Panc1 (cell line): ENCODE data around the gene LMAN2L. TPM values are rescaled to one million over a fixed set of nuclear protein-coding genes. Genes with fewer than 3 reads are reported as not detected.

ENCODE experiments used
- ATAC-seq: fragments of 200-7000 bp; cut with Tn5 transposase; 2 replicates; pipeline ENCODE4 v1.9.1; 2020; ENCODE audit warnings: mild to moderate bottlenecking, moderate library complexity
- BruUV-seq: library from RNA; stranded (reverse); fragments of 400-500 nt; replicated peaks from 2 replicates; lab custom pipeline; 2021; lab: Mats Ljungman, UMichigan
- CTCF ChIA-PET: fragments of 300-600 bp; sonication (Branson Sonifier 250); formaldehyde crosslinking; loops from one replicate; lab custom pipeline; 2022; ENCODE audit warnings: antibody characterized with exemption; lab: Charles Lee
- POLR2A ChIA-PET: fragments of 300-600 bp; sonication (Branson Sonifier 250); formaldehyde crosslinking; loops from one replicate; lab custom pipeline; 2022; ENCODE audit warnings: antibody characterized with exemption; lab: Charles Lee
- DNase-seq: peaks from one replicate; pipeline ENCODE4 v3.0.0-alpha.2; 2010; ENCODE audit warnings: low read depth, low spot score
- H3K27ac ChIP-seq: 2 replicates; pipeline ENCODE4 v1.5.1; 2011; ENCODE audit warnings: mild to moderate bottlenecking, low read length, inconsistent platforms
- H3K27me3 ChIP-seq: fragments of 200-500 bp; sonication (Bioruptor generic); 2 replicates; pipeline ENCODE4 v1.6.0; 2014; ENCODE audit warnings: low read length, inconsistent platforms; ENCODE audit not compliant: control insufficient read depth, insufficient read depth
- H3K36me3 ChIP-seq: fragments of 200-500 bp; sonication (Bioruptor generic); 2 replicates; pipeline ENCODE4 v1.5.1; 2014; ENCODE audit warnings: inconsistent platforms, mild to moderate bottlenecking, low read length, moderate library complexity; ENCODE audit not compliant: control insufficient read depth, insufficient read depth
- H3K4me1 ChIP-seq: 2 replicates; pipeline ENCODE4 v1.5.1; 2011; ENCODE audit warnings: inconsistent platforms, mild to moderate bottlenecking, low read length, moderate library complexity; ENCODE audit not compliant: control insufficient read depth, insufficient read depth
- H3K4me3 ChIP-seq, 2 experiments: 2 replicates each; pipeline ENCODE4 v1.5.1; 2011 to 2012; ENCODE audit warnings: low read depth in 2 of 2, low read length in 2 of 2, mild to moderate bottlenecking in 2 of 2, inconsistent platforms in 1 of 2, moderate library complexity in 1 of 2
- H3K9me3 ChIP-seq: fragments of 200-500 bp; sonication (Bioruptor generic); 2 replicates; pipeline ENCODE4 v1.5.1; 2014; ENCODE audit warnings: low read depth, mild to moderate bottlenecking, inconsistent platforms, low read length, moderate library complexity; ENCODE audit not compliant: control insufficient read depth, insufficient read depth
- POLR2AphosphoS5 ChIP-seq: IDR thresholded peaks from 2 replicates; pipeline ENCODE4 v1.6.1; 2012; ENCODE audit warnings: mild to moderate bottlenecking, low read depth, low read length, moderate library complexity
- SIN3A ChIP-seq: IDR thresholded peaks from 2 replicates; pipeline ENCODE4 v1.6.1; 2012; ENCODE audit warnings: low read depth, mild to moderate bottlenecking, low read length, moderate library complexity, borderline replicate concordance; ENCODE audit not compliant: insufficient read depth
- TCF7L2 ChIP-seq: IDR thresholded peaks from 2 replicates; pipeline ENCODE4 v1.6.1; 2011; ENCODE audit warnings: mild to moderate bottlenecking, low read depth, low read length, inconsistent platforms
- in situ Hi-C: cut with HindIII; loops from 2 replicates; pipeline ENCODE4 v1.10.0; 2016; ENCODE audit warnings: low sequenced_read_pairs, low pct_unique_long_range_greater_than_20kb
- intact Hi-C: fragments of 100-400 bp; cut with micrococcal nuclease; formaldehyde crosslinking; loops from one replicate; pipeline ENCODE4 v1.10.0; 2022; ENCODE audit not compliant: unreplicated experiment
- total RNA-seq: library from RNA; stranded (reverse); gene quantifications from one replicate; pipeline ENCODE4 v1.2.1, GENCODE V29; 2021; ENCODE audit not compliant: unreplicated experiment
- TF ChIP-seq, protein P1 (sequence below): fragments of 450-650 bp; IDR thresholded peaks from 2 replicates; pipeline ENCODE4 v1.5.1; 2017; ENCODE audit warnings: mild to moderate bottlenecking
- TF ChIP-seq, protein P2 (sequence below), 2 experiments: IDR thresholded peaks; 2 replicates each; pipeline ENCODE4 v1.6.1; 2011 to 2012; ENCODE audit warnings: low read depth in 2 of 2, control low read depth in 1 of 2, low read length in 1 of 2, mild to moderate bottlenecking in 1 of 2, moderate library complexity in 1 of 2; ENCODE audit not compliant: insufficient read depth in 1 of 2

LMAN2L gene
- total RNA-seq, 1 experiment from 2014 or later = 31.5 TPM

DNA sequence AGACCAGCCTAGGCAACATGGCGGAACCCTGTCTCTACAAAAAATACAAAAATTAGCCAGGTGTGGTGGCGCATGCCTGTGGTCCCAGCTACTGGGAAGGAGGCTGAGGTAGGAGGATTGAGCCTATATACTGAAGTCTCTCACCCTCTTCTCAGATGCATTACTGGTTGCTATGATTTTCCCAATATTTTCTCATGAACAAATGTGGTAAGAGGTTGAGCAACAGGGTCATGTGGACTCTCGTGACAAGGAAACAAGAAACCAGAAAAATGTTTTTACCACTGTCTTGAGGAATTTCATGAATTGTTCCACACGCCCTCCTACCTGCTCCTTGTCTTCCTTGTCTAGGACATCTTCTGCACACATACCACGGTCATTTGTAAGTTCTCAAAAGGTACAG is 12.4 kb downstream of the LMAN2L start:
- H3K4me1 ChIP-seq = no peaks in the 10 kb centered on the region
- H3K36me3 ChIP-seq = peaks cover 5% of the 10 kb centered on the region; the same call in 1 of the 2 replicates
- ChIA-PET POLR2A (no interaction called here), CTCF (no interaction called here)
- ATAC-seq (no peak), DNase-seq (no peak)
- TSS peak; percentile 28 for BruUV-seq
- TF ChIP-seq TCF7L2 (no peak), SIN3A (no peak), POLR2AphosphoS5 (no peak)
- H3K27ac ChIP-seq = no peak overlapping the region
- H3K9me3 ChIP-seq = no peaks in the 10 kb centered on the region
- no peak overlapping the region for H3K4me3 ChIP-seq
- intact Hi-C loops (no loop called here), in situ Hi-C loops (no loop called here)
- no peaks in the 10 kb centered on the region for H3K27me3 ChIP-seq

DNA sequence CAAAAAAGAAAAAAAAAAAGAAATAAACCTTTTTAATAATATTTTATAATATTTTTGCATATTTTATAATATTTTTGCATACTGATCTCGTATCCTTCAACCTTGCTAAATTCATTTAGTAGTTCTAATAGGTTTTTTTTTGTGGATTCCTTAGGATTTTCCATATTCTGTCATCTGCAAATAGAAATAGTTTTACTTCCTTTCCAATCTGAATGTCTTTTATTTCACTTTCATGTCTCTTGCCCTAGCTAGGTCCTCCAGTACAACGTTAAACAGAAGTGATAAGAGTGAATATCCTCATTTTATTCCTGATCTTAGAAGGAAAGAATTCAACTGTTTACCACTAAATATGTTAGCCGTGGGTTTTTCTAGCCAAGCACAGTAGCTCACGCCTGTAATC is 13.7 kb downstream of the LMAN2L start:
- no TSS peak for BruUV-seq
- Histone ChIP-seq H3K4me3 (no peak overlapping the region), H3K4me1 (no peaks in the 10 kb centered on the region), H3K27me3 (no peaks in the 10 kb centered on the region), H3K9me3 (no peaks in the 10 kb centered on the region), H3K27ac (no peak overlapping the region), H3K36me3 (peaks cover 5% of the 10 kb centered on the region; the same call in 1 of the 2 replicates)
- in situ Hi-C loops (no loop called here), intact Hi-C loops (no loop called here)
- TF ChIP-seq TCF7L2 (no peak), SIN3A (no peak), POLR2AphosphoS5 (no peak)
- TF ChIP-seq, protein P1, sequence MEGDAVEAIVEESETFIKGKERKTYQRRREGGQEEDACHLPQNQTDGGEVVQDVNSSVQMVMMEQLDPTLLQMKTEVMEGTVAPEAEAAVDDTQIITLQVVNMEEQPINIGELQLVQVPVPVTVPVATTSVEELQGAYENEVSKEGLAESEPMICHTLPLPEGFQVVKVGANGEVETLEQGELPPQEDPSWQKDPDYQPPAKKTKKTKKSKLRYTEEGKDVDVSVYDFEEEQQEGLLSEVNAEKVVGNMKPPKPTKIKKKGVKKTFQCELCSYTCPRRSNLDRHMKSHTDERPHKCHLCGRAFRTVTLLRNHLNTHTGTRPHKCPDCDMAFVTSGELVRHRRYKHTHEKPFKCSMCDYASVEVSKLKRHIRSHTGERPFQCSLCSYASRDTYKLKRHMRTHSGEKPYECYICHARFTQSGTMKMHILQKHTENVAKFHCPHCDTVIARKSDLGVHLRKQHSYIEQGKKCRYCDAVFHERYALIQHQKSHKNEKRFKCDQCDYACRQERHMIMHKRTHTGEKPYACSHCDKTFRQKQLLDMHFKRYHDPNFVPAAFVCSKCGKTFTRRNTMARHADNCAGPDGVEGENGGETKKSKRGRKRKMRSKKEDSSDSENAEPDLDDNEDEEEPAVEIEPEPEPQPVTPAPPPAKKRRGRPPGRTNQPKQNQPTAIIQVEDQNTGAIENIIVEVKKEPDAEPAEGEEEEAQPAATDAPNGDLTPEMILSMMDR = no peak
- TF ChIP-seq, protein P2, sequence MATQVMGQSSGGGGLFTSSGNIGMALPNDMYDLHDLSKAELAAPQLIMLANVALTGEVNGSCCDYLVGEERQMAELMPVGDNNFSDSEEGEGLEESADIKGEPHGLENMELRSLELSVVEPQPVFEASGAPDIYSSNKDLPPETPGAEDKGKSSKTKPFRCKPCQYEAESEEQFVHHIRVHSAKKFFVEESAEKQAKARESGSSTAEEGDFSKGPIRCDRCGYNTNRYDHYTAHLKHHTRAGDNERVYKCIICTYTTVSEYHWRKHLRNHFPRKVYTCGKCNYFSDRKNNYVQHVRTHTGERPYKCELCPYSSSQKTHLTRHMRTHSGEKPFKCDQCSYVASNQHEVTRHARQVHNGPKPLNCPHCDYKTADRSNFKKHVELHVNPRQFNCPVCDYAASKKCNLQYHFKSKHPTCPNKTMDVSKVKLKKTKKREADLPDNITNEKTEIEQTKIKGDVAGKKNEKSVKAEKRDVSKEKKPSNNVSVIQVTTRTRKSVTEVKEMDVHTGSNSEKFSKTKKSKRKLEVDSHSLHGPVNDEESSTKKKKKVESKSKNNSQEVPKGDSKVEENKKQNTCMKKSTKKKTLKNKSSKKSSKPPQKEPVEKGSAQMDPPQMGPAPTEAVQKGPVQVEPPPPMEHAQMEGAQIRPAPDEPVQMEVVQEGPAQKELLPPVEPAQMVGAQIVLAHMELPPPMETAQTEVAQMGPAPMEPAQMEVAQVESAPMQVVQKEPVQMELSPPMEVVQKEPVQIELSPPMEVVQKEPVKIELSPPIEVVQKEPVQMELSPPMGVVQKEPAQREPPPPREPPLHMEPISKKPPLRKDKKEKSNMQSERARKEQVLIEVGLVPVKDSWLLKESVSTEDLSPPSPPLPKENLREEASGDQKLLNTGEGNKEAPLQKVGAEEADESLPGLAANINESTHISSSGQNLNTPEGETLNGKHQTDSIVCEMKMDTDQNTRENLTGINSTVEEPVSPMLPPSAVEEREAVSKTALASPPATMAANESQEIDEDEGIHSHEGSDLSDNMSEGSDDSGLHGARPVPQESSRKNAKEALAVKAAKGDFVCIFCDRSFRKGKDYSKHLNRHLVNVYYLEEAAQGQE (IDR thresholded peaks at IDR 0.05; ENCODE audit: insufficient read depth in 1 of 2, low read depth in 2 of 2, low read length in 1 of 2) = no peak
- DNase-seq (no peak), ATAC-seq (no peak)
- POLR2A ChIA-PET = interaction anchor here (0.6 kb wide), 1 partner anchor 442 kb away, joined by 3 read pairs; no protein-coding TSS in a partner anchor
- CTCF ChIA-PET = no interaction called here

DNA sequence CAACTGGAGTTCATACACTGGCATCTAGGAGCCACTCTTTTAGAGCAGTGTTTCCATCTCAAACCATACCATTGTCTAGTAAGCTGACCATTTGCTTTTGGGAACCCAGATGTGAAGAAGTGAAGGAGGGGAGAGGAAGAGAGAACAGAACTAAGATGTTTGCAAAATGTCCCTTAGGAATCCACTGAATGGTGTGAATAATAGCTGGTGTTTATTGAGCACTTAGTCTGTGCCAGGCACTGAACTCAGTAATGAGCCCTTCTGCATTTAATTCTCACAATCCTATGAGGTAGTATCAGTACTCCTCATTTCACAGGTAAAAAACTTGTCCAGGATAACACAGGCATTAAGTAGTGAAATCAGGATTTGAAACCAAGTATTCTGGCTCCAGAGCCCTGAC is 23.5 kb downstream of the LMAN2L start:
- intact Hi-C loops = no loop called here
- no TSS peak for BruUV-seq
- DNase-seq (no peak), ATAC-seq (no peak)
- no peak overlapping the region for H3K4me3 ChIP-seq
- in situ Hi-C loops = no loop called here
- H3K27ac ChIP-seq = no peak overlapping the region
- ChIA-PET POLR2A (no interaction called here), CTCF (no interaction called here)
- TF ChIP-seq, protein P2 (IDR thresholded peaks at IDR 0.05; ENCODE audit: insufficient read depth in 1 of 2, low read depth in 2 of 2, low read length in 1 of 2) = no peak
- no peaks in the 10 kb centered on the region for H3K4me1 ChIP-seq
- peaks cover 3% of the 10 kb centered on the region; the same call in 1 of the 2 replicates for H3K36me3 ChIP-seq
- H3K27me3 ChIP-seq = no peaks in the 10 kb centered on the region
- H3K9me3 ChIP-seq = no peaks in the 10 kb centered on the region
